H9 (cell line): Measurements from ENCODE around the gene CYGB. TPM values are rescaled to one million over a fixed set of nuclear protein-coding genes. Genes with fewer than 3 reads are reported as not detected.

ENCODE experiments used
- DNase-seq: peaks from one replicate; pipeline ENCODE4 v3.0.0-alpha.2; 2017
- H2AFZ ChIP-seq: one replicate; pipeline ENCODE4 v1.6.1; 2013; ENCODE audit warnings: mild to moderate bottlenecking, low read length, control low read depth, moderate library complexity
- H2AK5ac ChIP-seq: 2 replicates; pipeline ENCODE4 v1.6.1; 2013; ENCODE audit warnings: low read length, control low read depth, mixed read lengths; ENCODE audit not compliant: insufficient read length
- H2BK120ac ChIP-seq: one replicate; pipeline ENCODE4 v1.6.1; 2013; ENCODE audit warnings: low read depth, mild to moderate bottlenecking, low read length, control low read depth, inconsistent platforms; ENCODE audit not compliant: poor library complexity, severe bottlenecking
- H2BK12ac ChIP-seq: 2 replicates; pipeline ENCODE4 v1.6.1; 2013; ENCODE audit warnings: low read length, control low read depth, mixed read lengths, low read depth; ENCODE audit not compliant: insufficient read length
- H2BK15ac ChIP-seq: 2 replicates; pipeline ENCODE4 v1.6.1; 2013; ENCODE audit warnings: low read depth, low read length, control low read depth
- H2BK20ac ChIP-seq: one replicate; pipeline ENCODE4 v1.6.1; 2013; ENCODE audit warnings: low read depth, mild to moderate bottlenecking, low read length, control low read depth, inconsistent platforms; ENCODE audit not compliant: poor library complexity, severe bottlenecking
- H2BK5ac ChIP-seq: 2 replicates; pipeline ENCODE4 v1.6.1; 2013; ENCODE audit warnings: low read length, control low read depth, mixed read lengths; ENCODE audit not compliant: insufficient read length
- H3K14ac ChIP-seq: 2 replicates; pipeline ENCODE4 v1.6.1; 2013; ENCODE audit warnings: low read length, control low read depth; ENCODE audit not compliant: insufficient read depth
- H3K18ac ChIP-seq: 2 replicates; pipeline ENCODE4 v1.6.1; 2013; ENCODE audit warnings: low read depth, mild to moderate bottlenecking, mixed read lengths, low read length, control low read depth; ENCODE audit not compliant: insufficient read length
- H3K23ac ChIP-seq: 2 replicates; pipeline ENCODE4 v1.6.1; 2013; ENCODE audit warnings: low read length, control low read depth, mixed read lengths, low read depth; ENCODE audit not compliant: insufficient read length
- H3K23me2 ChIP-seq: 2 replicates; pipeline ENCODE4 v1.6.1; 2013; ENCODE audit warnings: low read depth, mild to moderate bottlenecking, mixed read lengths, low read length, control low read depth; ENCODE audit not compliant: insufficient read length, poor library complexity, severe bottlenecking
- H3K27ac ChIP-seq: 2 replicates; pipeline ENCODE4 v1.5.1; 2013; ENCODE audit warnings: low read length, control low read depth, mixed read lengths, low read depth; ENCODE audit not compliant: insufficient read length
- H3K27me3 ChIP-seq: 2 replicates; pipeline ENCODE4 v1.6.1; 2013; ENCODE audit warnings: low read length, control low read depth, inconsistent platforms; ENCODE audit not compliant: insufficient read depth
- H3K4ac ChIP-seq: 2 replicates; pipeline ENCODE4 v1.6.1; 2013; ENCODE audit warnings: low read depth, mild to moderate bottlenecking, control low read depth, inconsistent platforms, low read length, moderate library complexity
- H3K4me1 ChIP-seq: 2 replicates; pipeline ENCODE4 v1.6.1; 2013; ENCODE audit warnings: low read length, control low read depth, inconsistent platforms; ENCODE audit not compliant: insufficient read depth
- H3K4me2 ChIP-seq: 2 replicates; pipeline ENCODE4 v1.6.1; 2013; ENCODE audit warnings: low read length, control low read depth, mixed read lengths; ENCODE audit not compliant: insufficient read length, insufficient read depth
- H3K56ac ChIP-seq: 2 replicates; pipeline ENCODE4 v1.6.1; 2013; ENCODE audit warnings: low read depth, mild to moderate bottlenecking, mixed read lengths, low read length, control low read depth; ENCODE audit not compliant: insufficient read length
- H3K79me1 ChIP-seq: 2 replicates; pipeline ENCODE4 v1.6.1; 2013; ENCODE audit warnings: low read depth, mild to moderate bottlenecking, moderate library complexity, low read length, control low read depth, inconsistent platforms; ENCODE audit not compliant: insufficient read depth, poor library complexity, severe bottlenecking
- H3K79me2 ChIP-seq: 2 replicates; pipeline ENCODE4 v1.6.1; 2013; ENCODE audit warnings: low read length, control low read depth, inconsistent platforms; ENCODE audit not compliant: insufficient read depth
- H3K9ac ChIP-seq: 2 replicates; pipeline ENCODE4 v1.6.1; 2013; ENCODE audit warnings: low read length, control low read depth, mixed read lengths; ENCODE audit not compliant: insufficient read length; ENCODE audit errors: extremely low read depth
- H3K9me3 ChIP-seq: one replicate; pipeline ENCODE4 v1.6.1; 2013; ENCODE audit warnings: low read depth, low read length, inconsistent platforms; ENCODE audit not compliant: control insufficient read depth
- H3T11ph ChIP-seq: one replicate; pipeline ENCODE4 v1.6.1; 2013; ENCODE audit warnings: mild to moderate bottlenecking, low read length, control low read depth, inconsistent platforms
- H4K20me1 ChIP-seq: one replicate; pipeline ENCODE4 v1.6.1; 2013; ENCODE audit not compliant: control insufficient read depth, insufficient read length, insufficient read depth
- H4K5ac ChIP-seq: 2 replicates; pipeline ENCODE4 v1.6.1; 2013; ENCODE audit warnings: low read depth, mild to moderate bottlenecking, mixed read lengths, low read length, control low read depth; ENCODE audit not compliant: insufficient read length
- H4K8ac ChIP-seq: replicated peaks from 2 replicates; pipeline ENCODE4 v1.6.1; 2013; ENCODE audit warnings: low read length, control low read depth, mixed read lengths, low read depth; ENCODE audit not compliant: insufficient read length
- H4K91ac ChIP-seq: 2 replicates; pipeline ENCODE4 v1.6.1; 2013; ENCODE audit warnings: low read depth, mild to moderate bottlenecking, moderate library complexity, mixed read lengths, low read length, control low read depth; ENCODE audit not compliant: insufficient read length
- H3K27ac Mint-ChIP-seq, 3 experiments: 2 replicates in 2 of 3; 3 replicates in 1 of 3; pipeline ENCODE4 v1.8.0; 2020 to 2021; ENCODE audit warnings: mixed read lengths in 3 of 3, mild to moderate bottlenecking in 1 of 3, moderate library complexity in 1 of 3
- H3K27me3 Mint-ChIP-seq: 2 replicates; pipeline ENCODE4 v1.8.0; 2021; ENCODE audit warnings: low read depth, mild to moderate bottlenecking, moderate library complexity, mixed read lengths
- H3K36me3 Mint-ChIP-seq, 3 experiments: 2 replicates in 2 of 3; 3 replicates in 1 of 3; pipeline ENCODE4 v1.8.0; 2020 to 2021; ENCODE audit warnings: low read depth in 3 of 3, mixed read lengths in 3 of 3; ENCODE audit not compliant: insufficient read depth in 1 of 3
- H3K4me1 Mint-ChIP-seq, 2 experiments: 2 replicates each; pipeline ENCODE4 v1.8.0; 2020; ENCODE audit warnings: mixed read lengths in 2 of 2
- H3K4me3 Mint-ChIP-seq, 2 experiments: 2 replicates in 1 of 2; 3 replicates in 1 of 2; pipeline ENCODE4 v1.8.0; 2020 to 2021; ENCODE audit warnings: mild to moderate bottlenecking in 2 of 2, mixed read lengths in 2 of 2, moderate library complexity in 1 of 2
- H3K9me3 Mint-ChIP-seq, 2 experiments: 2 replicates in 1 of 2; 3 replicates in 1 of 2; pipeline ENCODE4 v1.8.0; 2020; ENCODE audit warnings: mild to moderate bottlenecking in 2 of 2, mixed read lengths in 2 of 2, moderate library complexity in 1 of 2
- WGBS: extraction: QIAGEN DNeasy Blood & Tissue Kit; methylation state at CpG from one replicate; pipeline ENCODE4 v1.1.7; 2013; ENCODE audit warnings: missing lambda C conversion rate, low lambda C conversion rate, mixed read lengths; ENCODE audit not compliant: insufficient read length; ENCODE audit errors: extremely low coverage; 5-methylcytosine and 5-hydroxymethylcytosine counted together
- total RNA-seq: library from RNA; stranded (reverse); gene quantifications from 2 replicates; pipeline ENCODE4 v1.2.1, GENCODE V29; 2021
- TF ChIP-seq, protein P1 (sequence below): fragments of 200-600 bp; sonication (generic); conservative IDR thresholded peaks from 3 replicates; pipeline ENCODE4 v1.8.0; 2021; ENCODE audit warnings: antibody characterized with exemption, mild to moderate bottlenecking

Gene CYGB
- total RNA-seq, 1 experiment from 2014 or later = 2.4 TPM

- no peak for DNase-seq
- TF ChIP-seq, protein P1, sequence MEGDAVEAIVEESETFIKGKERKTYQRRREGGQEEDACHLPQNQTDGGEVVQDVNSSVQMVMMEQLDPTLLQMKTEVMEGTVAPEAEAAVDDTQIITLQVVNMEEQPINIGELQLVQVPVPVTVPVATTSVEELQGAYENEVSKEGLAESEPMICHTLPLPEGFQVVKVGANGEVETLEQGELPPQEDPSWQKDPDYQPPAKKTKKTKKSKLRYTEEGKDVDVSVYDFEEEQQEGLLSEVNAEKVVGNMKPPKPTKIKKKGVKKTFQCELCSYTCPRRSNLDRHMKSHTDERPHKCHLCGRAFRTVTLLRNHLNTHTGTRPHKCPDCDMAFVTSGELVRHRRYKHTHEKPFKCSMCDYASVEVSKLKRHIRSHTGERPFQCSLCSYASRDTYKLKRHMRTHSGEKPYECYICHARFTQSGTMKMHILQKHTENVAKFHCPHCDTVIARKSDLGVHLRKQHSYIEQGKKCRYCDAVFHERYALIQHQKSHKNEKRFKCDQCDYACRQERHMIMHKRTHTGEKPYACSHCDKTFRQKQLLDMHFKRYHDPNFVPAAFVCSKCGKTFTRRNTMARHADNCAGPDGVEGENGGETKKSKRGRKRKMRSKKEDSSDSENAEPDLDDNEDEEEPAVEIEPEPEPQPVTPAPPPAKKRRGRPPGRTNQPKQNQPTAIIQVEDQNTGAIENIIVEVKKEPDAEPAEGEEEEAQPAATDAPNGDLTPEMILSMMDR = no peak
- Histone ChIP-seq H3K23me2 (no peaks in the 10 kb centered on the region), H2BK5ac (no peak overlapping the region), H2BK15ac (no peak overlapping the region), H3K79me2 (no peaks in the 10 kb centered on the region), H2BK12ac (no peak overlapping the region), H3K4me2 (no peak overlapping the region), H2BK20ac (no peak overlapping the region), H2BK120ac (no peak overlapping the region), H3K27me3 (no peaks in the 10 kb centered on the region), H2AFZ (no peak overlapping the region), H3T11ph (no peak overlapping the region), H3K4ac (no peak overlapping the region), H3K9ac (no peak overlapping the region), H3K14ac (no peak overlapping the region), H3K79me1 (no peaks in the 10 kb centered on the region), H3K9me3 (no peaks in the 10 kb centered on the region), H3K27ac (no peak overlapping the region), H2AK5ac (no peak overlapping the region), H3K18ac (no peak overlapping the region), H3K56ac (no peak overlapping the region), H4K5ac (no peak overlapping the region), H3K4me1 (peaks cover 2% of the 10 kb centered on the region; the same call in 1 of the 2 replicates), H3K23ac (no peak overlapping the region), H4K20me1 (no peaks in the 10 kb centered on the region), H4K8ac (no peak overlapping the region), H4K91ac (no peak overlapping the region)
- Mint-ChIP-seq H3K27me3 (peaks cover 14% of the 10 kb centered on the region), H3K27ac (no peak overlapping the region; a peak in 1 of 7 replicates), H3K4me1 (peaks cover 28 to 29% of the 10 kb centered on the region in 2 experiments), H3K9me3 (no peaks in the 10 kb centered on the region), H3K36me3 (no peaks in the 10 kb centered on the region), H3K4me3 (no peak overlapping the region; a peak in 1 of 5 replicates)
- no CpG with 5 or more reads among the region's 13 CpGs for WGBS
These were observed 8.5 kb upstream of the CYGB start for GRCh38 chr17:76545918-76546555.
